ENCODE results near the gene DCAF12L1.

DNA sequence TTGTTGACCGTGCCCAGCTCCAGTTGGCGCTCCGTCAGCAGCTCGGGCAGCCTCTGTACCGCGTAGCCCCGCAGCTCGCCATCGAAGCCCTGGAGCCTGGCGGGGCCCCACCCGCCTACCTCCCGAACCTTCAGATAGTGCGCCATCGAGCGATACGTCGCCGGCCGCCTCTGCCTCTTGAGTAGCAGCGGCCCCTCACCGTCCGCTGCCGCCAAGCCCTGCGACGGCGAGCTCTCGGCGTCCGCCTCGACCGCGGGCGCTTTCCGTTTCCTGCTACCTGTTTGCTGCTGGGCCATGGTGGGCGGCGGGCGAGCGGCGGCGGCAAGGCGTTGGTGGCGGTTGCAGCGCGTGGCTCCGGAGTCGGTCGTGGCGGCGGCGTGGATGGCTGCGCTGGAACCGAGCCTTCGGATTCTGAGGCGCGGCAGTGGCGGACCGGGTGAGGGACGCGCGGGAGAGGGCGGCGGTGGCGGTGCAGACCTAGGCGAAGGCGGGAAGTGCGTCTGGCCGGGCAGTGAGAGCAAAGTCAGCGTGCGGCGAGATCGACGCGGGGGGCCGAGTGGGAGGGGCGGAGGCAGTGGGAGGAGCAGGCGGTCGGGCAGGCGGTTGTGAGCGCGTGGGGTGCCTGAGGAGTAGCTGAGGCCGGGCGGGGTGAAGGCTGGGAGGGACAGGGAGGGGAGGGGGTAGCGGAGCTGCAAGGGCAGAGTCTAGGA, at the start of gene DCAF12L1:
- TF ChIP-seq CEBPB (IDR thresholded peaks at IDR 0.05; ENCODE audit: low read depth) (no peak), POLR2AphosphoS5 (IDR thresholded peaks at IDR 0.05; ENCODE audit: low read depth, low read length) (no peak), EZH2 (IDR thresholded peaks at IDR 0.05) (no peak), EGR1 (IDR thresholded peaks at IDR 0.05; ENCODE audit: low read depth) (no peak), REST (IDR thresholded peaks at IDR 0.05; ENCODE audit: low read depth) (no peak), EZH2phosphoT487 (IDR thresholded peaks at IDR 0.05; ENCODE audit: borderline replicate concordance) (no peak), SIN3A (IDR thresholded peaks at IDR 0.05; ENCODE audit: low read depth) (no peak), RAD21 (IDR thresholded peaks at IDR 0.05; ENCODE audit: low read depth) (no peak), POLR2A (IDR thresholded peaks at IDR 0.05; ENCODE audit: borderline replicate concordance, extremely low read depth, insufficient read depth, insufficient read length) (no peak), YY1 (IDR thresholded peaks at IDR 0.05; ENCODE audit: extremely low read depth, insufficient replicate concordance, low read depth, low read length) (no peak)
- TF ChIP-seq, protein P1, sequence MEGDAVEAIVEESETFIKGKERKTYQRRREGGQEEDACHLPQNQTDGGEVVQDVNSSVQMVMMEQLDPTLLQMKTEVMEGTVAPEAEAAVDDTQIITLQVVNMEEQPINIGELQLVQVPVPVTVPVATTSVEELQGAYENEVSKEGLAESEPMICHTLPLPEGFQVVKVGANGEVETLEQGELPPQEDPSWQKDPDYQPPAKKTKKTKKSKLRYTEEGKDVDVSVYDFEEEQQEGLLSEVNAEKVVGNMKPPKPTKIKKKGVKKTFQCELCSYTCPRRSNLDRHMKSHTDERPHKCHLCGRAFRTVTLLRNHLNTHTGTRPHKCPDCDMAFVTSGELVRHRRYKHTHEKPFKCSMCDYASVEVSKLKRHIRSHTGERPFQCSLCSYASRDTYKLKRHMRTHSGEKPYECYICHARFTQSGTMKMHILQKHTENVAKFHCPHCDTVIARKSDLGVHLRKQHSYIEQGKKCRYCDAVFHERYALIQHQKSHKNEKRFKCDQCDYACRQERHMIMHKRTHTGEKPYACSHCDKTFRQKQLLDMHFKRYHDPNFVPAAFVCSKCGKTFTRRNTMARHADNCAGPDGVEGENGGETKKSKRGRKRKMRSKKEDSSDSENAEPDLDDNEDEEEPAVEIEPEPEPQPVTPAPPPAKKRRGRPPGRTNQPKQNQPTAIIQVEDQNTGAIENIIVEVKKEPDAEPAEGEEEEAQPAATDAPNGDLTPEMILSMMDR (IDR thresholded peaks at IDR 0.05 in 2 of 3, conservative IDR thresholded peaks at IDR 0.05 in 1 of 3; ENCODE audit: borderline replicate concordance in 1 of 3, insufficient read depth in 1 of 3, low read depth in 2 of 3, low read length in 2 of 3): no peak

All from HCT116 (cell line).